A673 (cell line): ENCODE measurements around the gene CIITA. TPM values are rescaled to one million over a fixed set of nuclear protein-coding genes. Genes with fewer than 3 reads are reported as not detected.
A peak's percentile ranks its signal among the peaks of the same experiment; 100 is the strongest.

Source experiments
- BruUV-seq: library from RNA; stranded (reverse); fragments of 400-500 nt; replicated peaks from 2 replicates; lab custom pipeline; 2021; lab: Mats Ljungman, UMichigan
- CTCF ChIA-PET: fragments of 300-600 bp; sonication (Branson Sonifier 250); formaldehyde crosslinking; loops from one replicate; lab custom pipeline; 2022; ENCODE audit warnings: antibody characterized with exemption; lab: Charles Lee
- POLR2A ChIA-PET: fragments of 300-600 bp; sonication (Branson Sonifier 250); formaldehyde crosslinking; loops from one replicate; lab custom pipeline; 2022; ENCODE audit warnings: antibody characterized with exemption; ENCODE audit not compliant: low non-redundant PET; lab: Charles Lee
- DNase-seq: peaks from one replicate; pipeline ENCODE4 v3.0.0-alpha.2; 2015; ENCODE audit warnings: low spot score
- H3K27ac ChIP-seq: fragments of 200-600 bp; sonication (generic); 2 replicates; pipeline ENCODE4 v1.5.1; 2016; ENCODE audit warnings: mixed run types, low read depth, mild to moderate bottlenecking, mixed read lengths, antibody characterized with exemption, low read length; ENCODE audit not compliant: poor library complexity, severe bottlenecking
- H3K27me3 ChIP-seq: fragments of 200-600 bp; sonication (generic); replicated peaks from 2 replicates; pipeline ENCODE4 v1.6.1; 2017; ENCODE audit warnings: mixed run types, low read depth, mild to moderate bottlenecking, mixed read lengths, antibody characterized with exemption, low read length; ENCODE audit not compliant: insufficient read depth, poor library complexity
- H3K36me3 ChIP-seq: fragments of 200-600 bp; sonication (generic); 2 replicates; pipeline ENCODE4 v1.6.1; 2016; ENCODE audit warnings: mixed run types, mild to moderate bottlenecking, mixed read lengths, antibody characterized with exemption, low read length; ENCODE audit not compliant: insufficient read depth, poor library complexity, severe bottlenecking
- H3K4me1 ChIP-seq: fragments of 200-600 bp; sonication (generic); 2 replicates; pipeline ENCODE4 v1.6.1; 2017; ENCODE audit warnings: mixed run types, mild to moderate bottlenecking, mixed read lengths, antibody characterized with exemption, low read length; ENCODE audit not compliant: insufficient read depth, poor library complexity, severe bottlenecking
- H3K4me3 ChIP-seq: fragments of 200-600 bp; sonication (generic); 2 replicates; pipeline ENCODE4 v1.5.1; 2016; ENCODE audit warnings: low read depth, mixed run types, mild to moderate bottlenecking, mixed read lengths, low read length; ENCODE audit not compliant: poor library complexity, severe bottlenecking
- H3K9me3 ChIP-seq: fragments of 200-600 bp; sonication (generic); 2 replicates; pipeline ENCODE4 v1.6.1; 2016; ENCODE audit warnings: mixed run types, low read depth, mild to moderate bottlenecking, mixed read lengths, antibody characterized with exemption, low read length; ENCODE audit not compliant: poor library complexity, severe bottlenecking
- CTCF ChIP-seq: fragments of 300-800, 200-600 bp; sonication (generic); conservative IDR thresholded peaks from 2 replicates; pipeline ENCODE4 v1.5.1; 2017; ENCODE audit warnings: low read depth, mild to moderate bottlenecking, antibody characterized with exemption, low read length, moderate library complexity, mixed read lengths
- EZH2 ChIP-seq: fragments of 200-600 bp; sonication (generic); IDR thresholded peaks from 2 replicates; pipeline ENCODE4 v1.6.1; 2017; ENCODE audit warnings: borderline replicate concordance, low read depth, mild to moderate bottlenecking, mixed read lengths, antibody characterized with exemption, low read length; ENCODE audit not compliant: poor library complexity, severe bottlenecking
- intact Hi-C: fragments of 100-400 bp; cut with micrococcal nuclease; formaldehyde crosslinking; loops from one replicate; pipeline ENCODE4 v1.10.0; 2022; ENCODE audit not compliant: unreplicated experiment
- total RNA-seq: library from RNA; stranded (reverse); gene quantifications from 2 replicates; pipeline ENCODE4 v1.2.3, GENCODE V29; 2021

Gene CIITA
- total RNA-seq, 1 experiment from 2014 or later: not detected

GRCh38 chr16:10954903-10955302, 77.9 kb downstream of the CIITA start:
- DNase-seq: no peak
- peak overlapping the region; percentile 46 for H3K27ac ChIP-seq
- POLR2A ChIA-PET: no interaction called here
- H3K9me3 ChIP-seq: no peaks in the 10 kb centered on the region
- peaks cover 34% of the 10 kb centered on the region for H3K4me1 ChIP-seq
- CTCF ChIA-PET: no interaction called here
- BruUV-seq: no TSS peak
- intact Hi-C loops: no loop called here
- TF ChIP-seq CTCF (no peak), EZH2 (no peak)
- no peaks in the 10 kb centered on the region for H3K36me3 ChIP-seq
- H3K4me3 ChIP-seq: no peak overlapping the region
- no peaks in the 10 kb centered on the region for H3K27me3 ChIP-seq

- Histone ChIP-seq H3K4me3 (no peak overlapping the region), H3K27ac (no peak overlapping the region), H3K9me3 (no peaks in the 10 kb centered on the region), H3K36me3 (no peaks in the 10 kb centered on the region), H3K27me3 (no peaks in the 10 kb centered on the region), H3K4me1 (peaks cover 16% of the 10 kb centered on the region)
- no TSS peak for BruUV-seq
- ChIA-PET CTCF (interaction anchor here (0.6 kb wide), 1 partner anchor 723 kb away, joined by 3 read pairs; no protein-coding TSS in a partner anchor), POLR2A (no interaction called here)
- TF ChIP-seq EZH2 (no peak), CTCF (no peak)
- DNase-seq: peak; percentile 32
- intact Hi-C loops: no loop called here
These were observed 80.9 kb downstream of the CIITA start for GRCh38 chr16:10957771-10958482.

- no TSS peak for BruUV-seq
These were observed 82.2 kb downstream of the CIITA start for GRCh38 chr16:10959161-10959560.

More at GRCh38 chr16:10959161-10959560, 82.2 kb downstream of the CIITA start:
- intact Hi-C loops: no loop called here
- H3K27ac ChIP-seq: no peak overlapping the region
- H3K27me3 ChIP-seq: no peaks in the 10 kb centered on the region
- no peak for TF ChIP-seq CTCF
- TF ChIP-seq EZH2: no peak
- H3K36me3 ChIP-seq: peaks cover 6% of the 10 kb centered on the region
- H3K4me1 ChIP-seq: peaks cover 13% of the 10 kb centered on the region
- no peaks in the 10 kb centered on the region for H3K9me3 ChIP-seq
- CTCF ChIA-PET: interaction anchor here (0.6 kb wide), 1 partner anchor 1460 kb away, joined by 4 read pairs; no protein-coding TSS in a partner anchor
- H3K4me3 ChIP-seq: no peak overlapping the region
- no peak for DNase-seq
- POLR2A ChIA-PET: no interaction called here
